ENCODE results near the gene DNAAF2.

DNA sequence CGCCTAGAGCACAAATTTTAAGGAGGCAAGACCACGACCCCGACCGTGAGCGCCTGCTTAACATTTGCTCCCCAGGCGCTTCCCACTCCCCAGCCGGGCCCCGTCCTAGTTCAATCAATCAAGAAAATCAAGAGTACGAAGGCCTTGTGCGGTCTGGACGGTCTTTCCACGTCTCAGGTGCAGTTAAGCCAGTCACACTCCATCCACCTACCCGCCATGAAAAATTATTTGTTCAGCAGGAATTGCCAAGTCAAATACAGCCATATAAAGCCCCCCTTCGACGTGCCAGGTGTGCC, 36.9 kb downstream of the DNAAF2 start:
- no peak for TF ChIP-seq ETS1 (CRISPR knock-in tag; IDR thresholded peaks at IDR 0.05)
- no peak for TF ChIP-seq ESRRA (CRISPR knock-in tag; IDR thresholded peaks at IDR 0.05; ENCODE audit: low read depth)
- TF ChIP-seq REPIN1 (CRISPR knock-in tag; IDR thresholded peaks at IDR 0.05; ENCODE audit: borderline replicate concordance, low read depth) = no peak
- 0 out of 2 replicates have a peak, but pooled peaks have one; percentile 46 for TF ChIP-seq ZFP1 (CRISPR knock-in tag; IDR thresholded peaks at IDR 0.05)
- TF ChIP-seq, protein P1, sequence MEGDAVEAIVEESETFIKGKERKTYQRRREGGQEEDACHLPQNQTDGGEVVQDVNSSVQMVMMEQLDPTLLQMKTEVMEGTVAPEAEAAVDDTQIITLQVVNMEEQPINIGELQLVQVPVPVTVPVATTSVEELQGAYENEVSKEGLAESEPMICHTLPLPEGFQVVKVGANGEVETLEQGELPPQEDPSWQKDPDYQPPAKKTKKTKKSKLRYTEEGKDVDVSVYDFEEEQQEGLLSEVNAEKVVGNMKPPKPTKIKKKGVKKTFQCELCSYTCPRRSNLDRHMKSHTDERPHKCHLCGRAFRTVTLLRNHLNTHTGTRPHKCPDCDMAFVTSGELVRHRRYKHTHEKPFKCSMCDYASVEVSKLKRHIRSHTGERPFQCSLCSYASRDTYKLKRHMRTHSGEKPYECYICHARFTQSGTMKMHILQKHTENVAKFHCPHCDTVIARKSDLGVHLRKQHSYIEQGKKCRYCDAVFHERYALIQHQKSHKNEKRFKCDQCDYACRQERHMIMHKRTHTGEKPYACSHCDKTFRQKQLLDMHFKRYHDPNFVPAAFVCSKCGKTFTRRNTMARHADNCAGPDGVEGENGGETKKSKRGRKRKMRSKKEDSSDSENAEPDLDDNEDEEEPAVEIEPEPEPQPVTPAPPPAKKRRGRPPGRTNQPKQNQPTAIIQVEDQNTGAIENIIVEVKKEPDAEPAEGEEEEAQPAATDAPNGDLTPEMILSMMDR (CRISPR knock-in tag; IDR thresholded peaks at IDR 0.05) = no peak
- TF ChIP-seq, protein P2, sequence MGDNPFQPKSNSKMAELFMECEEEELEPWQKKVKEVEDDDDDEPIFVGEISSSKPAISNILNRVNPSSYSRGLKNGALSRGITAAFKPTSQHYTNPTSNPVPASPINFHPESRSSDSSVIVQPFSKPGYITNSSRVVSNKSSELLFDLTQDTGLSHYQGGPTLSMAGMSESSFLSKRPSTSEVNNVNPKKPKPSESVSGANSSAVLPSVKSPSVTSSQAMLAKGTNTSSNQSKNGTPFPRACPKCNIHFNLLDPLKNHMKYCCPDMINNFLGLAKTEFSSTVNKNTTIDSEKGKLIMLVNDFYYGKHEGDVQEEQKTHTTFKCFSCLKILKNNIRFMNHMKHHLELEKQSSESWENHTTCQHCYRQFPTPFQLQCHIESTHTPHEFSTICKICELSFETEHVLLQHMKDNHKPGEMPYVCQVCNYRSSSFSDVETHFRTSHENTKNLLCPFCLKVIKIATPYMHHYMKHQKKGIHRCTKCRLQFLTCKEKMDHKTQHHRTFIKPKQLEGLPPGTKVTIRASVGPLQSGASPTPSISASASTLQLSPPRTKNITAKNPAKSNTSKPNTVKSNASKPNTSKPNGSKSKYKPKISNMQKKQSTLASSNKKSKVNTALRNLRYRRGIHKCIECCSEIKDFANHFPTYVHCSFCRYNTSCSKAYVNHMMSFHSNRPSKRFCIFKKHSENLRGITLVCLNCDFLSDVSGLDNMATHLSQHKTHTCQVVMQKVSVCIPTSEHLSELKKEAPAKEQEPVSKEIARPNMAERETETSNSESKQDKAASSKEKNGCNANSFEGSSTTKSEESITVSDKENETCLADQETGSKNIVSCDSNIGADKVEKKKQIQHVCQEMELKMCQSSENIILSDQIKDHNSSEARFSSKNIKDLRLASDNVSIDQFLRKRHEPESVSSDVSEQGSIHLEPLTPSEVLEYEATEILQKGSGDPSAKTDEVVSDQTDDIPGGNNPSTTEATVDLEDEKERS (CRISPR knock-in tag; IDR thresholded peaks at IDR 0.05) = no peak
- no peak for TF ChIP-seq MYNN (CRISPR knock-in tag; IDR thresholded peaks at IDR 0.05; ENCODE audit: low read depth)
- TF ChIP-seq KMT2B (CRISPR knock-in tag; IDR thresholded peaks at IDR 0.05) = no peak
- TF ChIP-seq GABPB1 (CRISPR knock-in tag; IDR thresholded peaks at IDR 0.05) = no peak
- no peak for TF ChIP-seq ZMYM3 (CRISPR knock-in tag; IDR thresholded peaks at IDR 0.05)
- TF ChIP-seq ZKSCAN1 (IDR thresholded peaks at IDR 0.05; ENCODE audit: low read length) = no peak
- no peak for TF ChIP-seq CBFB (CRISPR knock-in tag; IDR thresholded peaks at IDR 0.05)
- TF ChIP-seq ZNF580 (CRISPR knock-in tag; IDR thresholded peaks at IDR 0.05; ENCODE audit: borderline replicate concordance, low read depth) = no peak
